Measurements from ENCODE around the gene DKK3. TPM values are rescaled to one million over a fixed set of nuclear protein-coding genes. Genes with fewer than 3 reads are reported as not detected.

The DKK3 gene
- total RNA-seq, 4 donors from 2014 or later: 94.3 to 191 (median 127) TPM

DNA sequence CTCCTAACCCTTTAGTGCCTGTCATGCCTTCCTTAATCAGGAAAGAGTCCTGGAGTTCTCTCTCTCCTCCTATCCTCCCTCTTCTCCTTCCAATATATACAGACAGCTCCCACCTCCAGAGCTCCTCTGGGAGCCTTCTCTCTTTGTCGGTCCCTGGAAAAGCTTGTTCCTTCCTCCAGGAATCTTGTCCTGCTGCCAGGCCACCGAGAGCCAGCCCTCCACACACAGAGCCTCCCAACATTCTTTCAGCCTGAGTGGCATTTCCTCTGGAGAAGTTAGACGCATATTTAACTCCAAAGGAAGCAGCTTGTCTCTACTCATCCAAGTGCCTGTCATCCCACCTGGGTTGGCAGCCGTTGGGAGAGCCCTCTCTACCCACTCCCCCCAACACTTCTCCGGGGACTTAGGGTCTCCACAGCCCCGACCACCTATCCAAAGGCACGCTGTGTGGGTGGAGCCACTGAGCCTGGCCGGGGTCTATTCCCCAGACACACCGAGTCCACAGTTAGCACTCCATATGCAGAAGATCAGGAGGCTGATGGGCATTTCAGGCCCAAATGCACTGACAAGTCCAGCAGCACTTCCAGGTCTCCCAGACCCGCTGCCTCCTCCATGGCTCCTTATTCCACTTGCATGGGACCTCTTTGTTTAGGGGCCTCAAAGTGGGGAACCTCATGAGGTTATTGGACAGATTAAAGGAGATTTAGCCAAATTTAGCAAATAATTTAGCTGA is 31.1 kb downstream of the DKK3 start:
- no peaks in the 10 kb centered on the region for H3K36me3 ChIP-seq
- peaks cover 76 to 98% (median 95%) of the 10 kb centered on the region in 4 donors for H3K4me1 ChIP-seq

GRCh38 chr11:11976481-11977127 is 31.8 kb downstream of the DKK3 start:
- DNase-seq (ENCODE audit: extremely low spot score): no peak
- Histone ChIP-seq H3K4me1 (peaks cover 84 to 100% (median 99%) of the 10 kb centered on the region in 4 donors), H3K9me3 (no peaks in the 10 kb centered on the region), H3K4me3 (no peak overlapping the region), H3K27ac (replicated peaks in 1 of 4) (peak overlapping the region; percentile 67 to 85 (median 80)), H3K36me3 (no peaks in the 10 kb centered on the region), H3K27me3 (no peaks in the 10 kb centered on the region)
- TF ChIP-seq POLR2A (IDR thresholded peaks at IDR 0.05; ENCODE audit: low read depth): no peak
- TF ChIP-seq POLR2AphosphoS5 (IDR thresholded peaks at IDR 0.05): no peak
- no peak for TF ChIP-seq EP300 (IDR thresholded peaks at IDR 0.05)
- TF ChIP-seq, protein P1, sequence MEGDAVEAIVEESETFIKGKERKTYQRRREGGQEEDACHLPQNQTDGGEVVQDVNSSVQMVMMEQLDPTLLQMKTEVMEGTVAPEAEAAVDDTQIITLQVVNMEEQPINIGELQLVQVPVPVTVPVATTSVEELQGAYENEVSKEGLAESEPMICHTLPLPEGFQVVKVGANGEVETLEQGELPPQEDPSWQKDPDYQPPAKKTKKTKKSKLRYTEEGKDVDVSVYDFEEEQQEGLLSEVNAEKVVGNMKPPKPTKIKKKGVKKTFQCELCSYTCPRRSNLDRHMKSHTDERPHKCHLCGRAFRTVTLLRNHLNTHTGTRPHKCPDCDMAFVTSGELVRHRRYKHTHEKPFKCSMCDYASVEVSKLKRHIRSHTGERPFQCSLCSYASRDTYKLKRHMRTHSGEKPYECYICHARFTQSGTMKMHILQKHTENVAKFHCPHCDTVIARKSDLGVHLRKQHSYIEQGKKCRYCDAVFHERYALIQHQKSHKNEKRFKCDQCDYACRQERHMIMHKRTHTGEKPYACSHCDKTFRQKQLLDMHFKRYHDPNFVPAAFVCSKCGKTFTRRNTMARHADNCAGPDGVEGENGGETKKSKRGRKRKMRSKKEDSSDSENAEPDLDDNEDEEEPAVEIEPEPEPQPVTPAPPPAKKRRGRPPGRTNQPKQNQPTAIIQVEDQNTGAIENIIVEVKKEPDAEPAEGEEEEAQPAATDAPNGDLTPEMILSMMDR (IDR thresholded peaks at IDR 0.05): no peak
- intact Hi-C loops (cut with DNase I): loop anchor here (5.0 kb wide), 1 partner anchor 66 kb away; no protein-coding TSS in a partner anchor
- 29% methylated on average over 1 of the region's 6 CpGs for WGBS

More for the DNA sequence above, 31.1 kb downstream of the DKK3 start:
- 21% methylated on average over 8 of the region's 10 CpGs for WGBS
- no peak for DNase-seq (ENCODE audit: extremely low spot score)
- TF ChIP-seq EP300 (IDR thresholded peaks at IDR 0.05) (no peak), POLR2AphosphoS5 (IDR thresholded peaks at IDR 0.05) (peak; percentile 60 to 63)
- Histone ChIP-seq H3K9me3 (no peaks in the 10 kb centered on the region), H3K4me3 (no peak overlapping the region), H3K27me3 (no peaks in the 10 kb centered on the region), H3K27ac (replicated peaks in 1 of 4) (peak overlapping the region; percentile 67 to 85 (median 80))
- intact Hi-C loops (cut with DNase I): loop anchor here (5.0 kb wide), 1 partner anchor 65 kb away; no protein-coding TSS in a partner anchor

GRCh38 chr11:11975201-11976092 is 33.0 kb downstream of the DKK3 start:
- peak overlapping the region; percentile 67 to 85 (median 80) for H3K27ac ChIP-seq (replicated peaks in 1 of 4)
- H3K9me3 ChIP-seq: no peaks in the 10 kb centered on the region
- intact Hi-C loops (cut with DNase I): loop anchor here (5.0 kb wide), 1 partner anchor 67 kb away; no protein-coding TSS in a partner anchor
- no peaks in the 10 kb centered on the region for H3K27me3 ChIP-seq
- peaks cover 92 to 98% (median 94%) of the 10 kb centered on the region in 4 donors for H3K4me1 ChIP-seq
- H3K36me3 ChIP-seq: no peaks in the 10 kb centered on the region
- 90% methylated on average over 10 of the region's 11 CpGs for WGBS
- no peak for DNase-seq (ENCODE audit: extremely low spot score)
- TF ChIP-seq, protein P1 (IDR thresholded peaks at IDR 0.05): no peak
- TF ChIP-seq EP300 (IDR thresholded peaks at IDR 0.05) (no peak), POLR2AphosphoS5 (IDR thresholded peaks at IDR 0.05) (no peak), POLR2A (IDR thresholded peaks at IDR 0.05; ENCODE audit: low read depth) (no peak)
- H3K4me3 ChIP-seq: no peak overlapping the region

DNA sequence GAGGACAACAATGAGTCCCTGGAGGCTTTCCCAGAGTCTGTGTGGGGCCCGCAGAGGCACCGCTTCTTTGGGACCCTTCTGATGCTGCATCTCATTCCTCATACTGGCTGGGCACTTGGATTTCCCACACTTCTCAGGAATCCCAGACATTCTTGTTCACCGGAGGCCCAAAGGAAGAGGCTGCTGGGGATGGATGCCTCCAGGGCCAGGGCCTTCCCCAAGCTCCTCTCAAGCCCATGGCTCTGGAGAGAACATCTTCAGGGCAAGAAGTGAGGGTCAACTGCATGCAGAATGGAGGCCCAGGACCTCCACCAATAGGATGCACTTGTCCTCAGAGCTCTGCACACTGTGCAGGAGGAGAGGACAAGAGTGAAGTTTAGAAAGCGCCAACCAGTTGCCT is 34.6 kb downstream of the DKK3 start:
- H3K4me3 ChIP-seq: no peak overlapping the region
- 58% methylated on average over 4 of the region's 4 CpGs for WGBS
- intact Hi-C loops (cut with DNase I): no loop called here

More for the DNA sequence above, 34.6 kb downstream of the DKK3 start:
- Histone ChIP-seq H3K27me3 (no peaks in the 10 kb centered on the region), H3K4me1 (peaks cover 86 to 97% (median 90%) of the 10 kb centered on the region in 4 donors), H3K27ac (replicated peaks in 1 of 4) (peak overlapping the region; percentile 73 to 83 (median 78)), H3K9me3 (no peaks in the 10 kb centered on the region), H3K36me3 (no peaks in the 10 kb centered on the region)
- no peak for TF ChIP-seq EP300 (IDR thresholded peaks at IDR 0.05)
- no peak for TF ChIP-seq POLR2AphosphoS5 (IDR thresholded peaks at IDR 0.05)
- TF ChIP-seq, protein P1 (IDR thresholded peaks at IDR 0.05): no peak
- TF ChIP-seq POLR2A (IDR thresholded peaks at IDR 0.05; ENCODE audit: low read depth): no peak
- no peak for DNase-seq (ENCODE audit: extremely low spot score)
